NOMO-1 treated with dmso at 0.1 percent for 144 hours (cell line): ENCODE measurements around the gene DZIP1.
"Not testable (repeated sequence)": the region's sequence is repeated elsewhere in the genome, so short reads cannot be mapped to it uniquely, and the experiment has no call there.

Source experiments
- DNase-seq: peaks from one replicate; lab custom pipeline; 2025; ENCODE audit not compliant: unreplicated experiment; lab: John Stamatoyannopoulos, UW

Gene DZIP1

GRCh38 chr13:95604556-95604915, 40.0 kb downstream of the DZIP1 start:
- DNase-seq, result no peak

GRCh38 chr13:95603887-95604555, 40.5 kb downstream of the DZIP1 start:
- DNase-seq, result no peak

- DNase-seq, result no peak
Measured at GRCh38 chr13:95601906-95602305, 42.6 kb downstream of the DZIP1 start.

- no peak for DNase-seq
Measured at GRCh38 chr13:95601216-95601615, 43.3 kb downstream of the DZIP1 start.

- no peak for DNase-seq
Measured at GRCh38 chr13:95596701-95597100, 47.8 kb downstream of the DZIP1 start.

GRCh38 chr13:95593462-95593861, 51.0 kb downstream of the DZIP1 start:
- no peak for DNase-seq

GRCh38 chr13:95588721-95589120, 55.8 kb downstream of the DZIP1 start:
- DNase-seq, result no peak

- DNase-seq, result no peak
Measured at GRCh38 chr13:95588134-95588533, 56.4 kb downstream of the DZIP1 start.

- DNase-seq, result no peak
Measured at GRCh38 chr13:95585867-95586266, 58.6 kb downstream of the DZIP1 start.

- DNase-seq, result no peak
Measured at GRCh38 chr13:95579303-95579702, 65.2 kb downstream of the DZIP1 start.

- DNase-seq, result no peak
Measured at GRCh38 chr13:95573221-95573620, 71.3 kb downstream of the DZIP1 start.

- no peak for DNase-seq
Measured at GRCh38 chr13:95571941-95572340, 72.6 kb downstream of the DZIP1 start.

- DNase-seq, result no peak
Measured at GRCh38 chr13:95570016-95570415, 74.5 kb downstream of the DZIP1 start.

- no peak for DNase-seq
Measured at GRCh38 chr13:95568131-95568530, 76.4 kb downstream of the DZIP1 start.

GRCh38 chr13:95565758-95566157, 78.7 kb downstream of the DZIP1 start:
- not testable (repeated sequence) for DNase-seq

GRCh38 chr13:95564733-95565291, 79.7 kb downstream of the DZIP1 start:
- no peak for DNase-seq

- DNase-seq, result no peak
Measured at GRCh38 chr13:95564091-95564490, 80.4 kb downstream of the DZIP1 start.

- no peak for DNase-seq
Measured at GRCh38 chr13:95560387-95560786, 84.1 kb downstream of the DZIP1 start.

GRCh38 chr13:95559100-95559499, 85.4 kb downstream of the DZIP1 start:
- DNase-seq, result no peak

- DNase-seq, result no peak
Measured at GRCh38 chr13:95557013-95557412, 87.5 kb downstream of the DZIP1 start.

- DNase-seq, result no peak
Measured at GRCh38 chr13:95553581-95554385, 90.7 kb downstream of the DZIP1 start.
